AML-193 (cell line): Measurements from ENCODE around the gene KNCN.
A peak's percentile ranks its signal among the peaks of the same experiment; 100 is the strongest.

ENCODE experiments used
- DNase-seq, 2 experiments: peaks; one replicate each; lab custom pipeline; 2025; lab: John Stamatoyannopoulos, UW

KNCN gene

GRCh38 chr1:46543761-46544560, 7.5 kb downstream of the KNCN start:
- DNase-seq = no peak

DNA sequence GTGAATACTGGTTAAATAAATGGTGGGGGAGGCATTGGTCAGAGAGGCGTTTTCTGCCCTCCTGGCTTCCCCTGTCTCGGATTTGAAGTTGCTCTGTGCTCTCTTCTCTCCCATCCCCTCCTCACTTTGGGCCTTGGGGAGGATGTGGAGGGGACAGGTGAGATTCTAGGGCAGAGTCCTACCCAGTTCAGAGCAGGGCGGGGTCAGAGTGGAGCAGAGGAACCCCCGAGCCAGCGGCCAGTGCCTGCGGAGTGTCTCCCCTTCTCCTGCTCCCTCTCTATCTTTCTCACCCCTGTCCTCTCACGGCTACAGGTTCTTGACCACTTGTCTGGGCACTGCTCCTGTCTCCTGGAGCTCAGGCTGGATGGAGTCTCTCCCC, 8.1 kb downstream of the KNCN start:
- DNase-seq = no peak

DNA sequence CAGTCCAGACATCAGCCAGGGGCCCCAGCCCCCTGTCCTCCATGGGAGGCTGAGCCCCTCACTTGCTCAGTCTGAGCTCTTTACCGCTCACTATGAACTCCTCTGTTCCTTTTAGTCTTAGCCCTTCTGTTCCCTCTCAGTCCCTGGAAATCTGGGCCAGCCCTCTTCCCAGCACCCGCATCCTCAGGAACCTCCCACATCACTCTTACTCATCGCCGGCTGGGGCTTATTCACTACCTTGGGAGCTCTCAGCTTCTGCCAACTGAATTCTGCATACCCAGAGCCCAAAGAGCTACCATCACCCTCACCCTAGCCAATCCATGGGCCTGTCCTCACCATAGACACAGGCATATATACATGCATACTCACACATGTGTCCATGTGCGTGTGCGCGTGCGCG, 11.5 kb downstream of the KNCN start:
- DNase-seq = no peak

- no peak for DNase-seq
Observed at GRCh38 chr1:46538147-46538546, 13.3 kb downstream of the KNCN start.

DNA sequence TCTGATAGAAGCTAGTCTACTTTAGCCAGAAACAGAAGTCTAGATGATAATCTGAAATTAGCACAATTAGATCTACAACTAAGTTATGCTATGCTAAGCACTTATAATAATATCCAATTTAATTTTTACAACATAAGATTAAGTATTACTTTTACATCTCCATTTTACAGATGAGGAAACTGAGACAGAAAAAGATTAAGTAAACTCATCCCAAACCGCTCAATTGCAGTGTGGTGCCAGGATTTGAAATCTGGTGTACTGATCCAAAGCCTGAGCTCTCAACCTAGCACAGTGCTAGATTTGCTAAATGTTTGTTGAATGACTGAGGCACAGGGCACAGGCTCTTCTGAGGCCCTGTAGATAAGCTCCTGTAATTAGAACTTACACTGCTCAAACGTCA, 13.8 kb downstream of the KNCN start:
- no peak for DNase-seq

DNA sequence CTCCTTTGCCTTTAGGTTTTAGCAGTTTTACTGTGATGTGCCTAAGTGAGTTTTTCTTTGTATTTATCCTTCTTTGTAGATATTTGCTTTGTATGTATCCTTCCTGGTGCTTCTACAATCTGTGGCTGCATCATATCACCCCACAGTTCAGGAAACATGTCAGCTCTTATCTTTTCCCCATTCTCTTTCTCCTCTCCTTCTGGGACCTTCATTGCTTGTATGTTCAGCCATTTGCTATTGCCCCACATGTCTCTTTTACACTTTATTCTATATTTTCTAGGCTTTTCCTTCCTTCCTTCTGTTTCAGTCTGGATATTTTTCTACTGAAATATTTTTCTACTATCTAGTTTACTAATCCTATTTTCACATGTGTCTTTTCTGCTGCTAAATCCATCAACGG, 14.9 kb downstream of the KNCN start:
- DNase-seq = no peak

GRCh38 chr1:46535063-46535462, 16.4 kb downstream of the KNCN start:
- DNase-seq = peak; percentile 45 to 51

- DNase-seq = no peak
Observed at GRCh38 chr1:46533179-46533864, 18.1 kb downstream of the KNCN start.

DNA sequence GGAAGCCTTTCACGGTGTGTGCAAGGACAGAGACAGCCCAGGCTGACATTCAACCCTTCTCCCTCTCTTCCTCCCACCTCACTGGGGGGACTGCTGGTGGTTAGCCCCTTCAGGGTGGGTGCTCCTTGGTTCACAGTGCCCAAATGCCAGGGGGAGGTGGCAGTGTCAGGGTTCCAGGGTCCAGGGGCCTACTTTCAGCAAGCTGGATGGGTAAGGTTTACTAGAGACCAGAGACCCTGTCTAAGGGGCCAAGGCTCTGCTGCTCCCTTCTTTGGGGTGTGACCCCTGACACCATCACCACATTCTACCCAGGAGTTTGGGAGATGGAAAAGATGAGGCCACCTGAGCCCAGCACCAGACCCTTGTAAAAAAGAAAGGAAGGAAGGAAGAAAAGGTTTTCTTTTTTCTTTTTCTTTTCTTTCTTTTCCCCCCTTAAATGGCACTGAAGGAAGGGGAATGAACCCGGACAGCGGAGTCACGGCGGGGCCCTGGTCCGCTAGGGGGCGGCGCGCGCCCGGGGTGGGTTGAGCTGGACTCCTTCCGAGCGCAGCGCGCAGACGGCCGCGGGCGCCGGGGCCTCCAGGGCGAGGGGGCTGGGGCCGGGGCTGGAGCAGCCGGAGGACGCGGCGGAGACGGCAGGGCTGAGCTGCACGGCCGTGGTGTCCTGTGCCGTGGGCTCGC, 18.8 kb downstream of the KNCN start:
- DNase-seq = peak in 1 of 2 experiments; percentile 28

DNA sequence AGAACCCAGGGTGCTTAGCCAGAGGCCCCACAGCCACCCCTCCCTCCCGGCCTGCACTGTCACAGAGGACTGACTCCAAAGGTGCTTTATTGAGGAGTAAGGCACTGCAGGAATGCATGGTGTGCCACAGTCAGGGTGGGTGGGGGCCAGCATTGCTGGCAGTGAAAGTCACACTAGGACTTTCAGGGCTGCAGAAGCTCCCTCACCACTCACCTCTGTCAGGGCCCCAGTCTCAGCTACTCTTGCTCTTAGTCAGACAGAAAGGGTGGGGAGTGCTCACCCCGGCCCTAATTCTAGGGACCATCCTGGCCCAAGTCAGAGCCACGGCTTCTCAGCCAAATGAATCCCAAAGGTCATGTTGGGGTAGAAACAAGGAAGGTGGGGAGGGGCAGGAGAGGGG, 19.4 kb downstream of the KNCN start:
- no peak for DNase-seq

GRCh38 chr1:46530791-46531409, 20.5 kb downstream of the KNCN start:
- no peak for DNase-seq

GRCh38 chr1:46530311-46530710, 21.1 kb downstream of the KNCN start:
- no peak for DNase-seq

DNA sequence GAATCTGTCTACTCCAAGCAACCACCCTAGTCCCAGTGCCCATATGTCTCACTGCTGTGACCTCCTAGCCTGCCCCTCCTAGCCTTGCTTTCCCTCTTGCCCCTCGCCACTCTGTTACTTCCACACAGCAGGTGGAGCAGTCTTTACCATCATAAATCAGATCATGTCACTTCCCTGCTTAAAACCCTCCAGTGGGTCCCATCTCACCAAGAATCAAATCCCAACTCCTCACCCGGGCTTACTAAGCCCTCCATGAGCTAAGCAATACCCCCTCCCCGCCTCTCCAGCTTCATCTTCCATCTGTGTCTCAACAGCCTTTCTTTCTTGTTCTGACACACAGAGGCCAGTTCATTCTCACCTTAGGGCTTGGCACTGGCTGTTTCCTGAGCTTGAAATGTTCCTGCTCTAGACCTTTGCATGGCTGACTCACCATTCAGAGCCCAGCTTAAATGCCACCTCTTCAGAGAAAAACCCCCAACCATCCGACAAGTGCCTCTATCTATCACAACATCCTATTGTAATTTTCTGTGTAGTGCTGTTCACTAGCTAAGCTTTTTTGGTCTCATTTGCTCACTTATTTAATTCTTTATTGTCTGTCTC, 22.3 kb downstream of the KNCN start:
- no peak for DNase-seq

- DNase-seq = no peak
Observed at GRCh38 chr1:46528297-46528955, 23.0 kb downstream of the KNCN start.

GRCh38 chr1:46527474-46528296, 23.8 kb downstream of the KNCN start:
- DNase-seq = peak; percentile 57 to 73

DNA sequence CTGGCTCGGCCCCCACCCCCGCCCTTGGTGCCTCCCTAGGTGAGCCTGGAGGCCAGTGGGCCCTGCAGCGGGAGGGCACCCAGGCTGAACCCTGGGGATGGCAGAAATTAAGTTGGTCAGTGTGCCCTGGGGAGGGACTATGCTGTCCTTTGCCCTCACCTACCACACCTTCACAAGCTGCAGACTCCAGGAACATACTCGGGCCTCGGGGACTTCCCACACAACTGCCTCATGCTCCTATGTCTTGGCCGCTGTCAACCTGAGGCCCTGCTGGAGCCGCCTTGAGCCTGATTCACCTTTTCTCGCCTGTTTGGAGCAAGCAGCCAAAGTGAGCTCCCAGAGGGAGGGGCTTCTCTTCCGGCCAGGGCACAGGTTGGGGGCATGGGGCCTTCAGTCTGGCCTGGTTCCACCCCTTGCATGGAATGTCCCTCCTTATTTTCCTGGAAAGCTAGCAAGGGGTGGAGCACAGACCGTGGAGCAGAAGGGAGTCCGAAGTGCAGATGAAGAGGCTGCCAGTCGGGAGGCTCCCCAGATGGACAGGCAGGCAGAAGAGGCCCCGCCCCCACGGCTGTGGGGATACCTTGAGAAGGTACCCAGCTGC, 24.7 kb downstream of the KNCN start:
- DNase-seq = no peak

DNA sequence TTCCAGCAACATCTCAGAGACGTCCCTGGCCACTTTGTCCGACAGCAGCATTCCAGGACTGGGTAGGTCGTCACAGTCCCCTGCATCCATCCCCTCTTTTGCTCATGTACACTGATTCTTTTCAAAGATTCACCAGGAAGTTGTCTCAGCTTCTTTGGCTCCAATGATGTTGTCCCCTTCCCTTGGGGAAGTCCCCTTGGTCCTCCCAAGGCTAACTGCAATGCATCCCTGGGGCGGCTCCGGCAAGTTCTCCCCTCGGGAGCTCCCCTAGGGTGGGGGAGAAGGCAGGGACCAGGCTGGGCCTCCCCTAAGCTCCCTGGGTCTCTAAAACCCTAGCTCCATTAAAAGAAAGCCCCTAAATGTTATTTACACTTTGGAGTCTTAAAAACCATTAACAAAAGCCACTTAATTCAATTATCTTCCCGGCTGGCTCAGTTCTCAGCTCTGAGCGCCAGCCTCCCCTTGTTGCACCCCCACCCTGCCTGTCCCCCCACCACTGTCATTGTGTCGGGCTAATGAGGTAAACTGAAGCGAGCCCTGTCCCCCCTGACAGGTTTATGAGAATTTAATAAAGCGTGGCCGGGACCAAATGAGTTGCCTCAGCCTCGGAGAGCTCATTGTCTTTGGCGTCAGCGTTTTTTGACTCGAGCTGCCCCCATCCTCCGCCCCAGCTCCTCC, 25.3 kb downstream of the KNCN start:
- no peak for DNase-seq

- no peak for DNase-seq
Observed at GRCh38 chr1:46525253-46525983, 26.0 kb downstream of the KNCN start.

DNA sequence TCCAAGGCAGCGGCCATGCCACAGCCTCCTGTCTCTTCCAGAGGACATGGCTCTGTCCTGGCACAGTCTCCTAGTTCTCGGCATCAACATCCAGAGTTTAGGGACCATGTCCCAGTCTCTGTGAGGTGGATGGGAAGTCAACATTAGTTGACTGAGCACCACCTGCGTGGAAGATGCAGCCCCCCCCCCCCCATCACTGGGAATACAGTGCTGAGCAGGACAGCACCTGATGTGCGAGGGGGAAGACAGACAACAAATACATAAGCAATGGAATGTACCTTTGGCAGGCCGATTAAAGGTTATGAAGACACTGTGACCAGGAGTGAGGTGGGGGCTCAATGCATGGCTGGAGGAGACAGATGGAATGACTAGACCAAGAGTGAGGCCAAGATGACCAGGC, 26.6 kb downstream of the KNCN start:
- DNase-seq = no peak
